ENCODE data around the gene GBA3.

- no peak for TF ChIP-seq CTCF (conservative IDR thresholded peaks at IDR 0.05; ENCODE audit: low read depth in 2 of 2)
- no peak for TF ChIP-seq STAT1 (IDR thresholded peaks at IDR 0.05; ENCODE audit: unreplicated experiment)
- TF ChIP-seq EZH2phosphoT487 (IDR thresholded peaks at IDR 0.05; ENCODE audit: unreplicated experiment), result no peak
- no peak for TF ChIP-seq ZNF462 (CRISPR knock-in tag; IDR thresholded peaks at IDR 0.05)
- TF ChIP-seq EZH2 (IDR thresholded peaks at IDR 0.05; ENCODE audit: low read depth, unreplicated experiment), result no peak
- TF ChIP-seq, protein P1, sequence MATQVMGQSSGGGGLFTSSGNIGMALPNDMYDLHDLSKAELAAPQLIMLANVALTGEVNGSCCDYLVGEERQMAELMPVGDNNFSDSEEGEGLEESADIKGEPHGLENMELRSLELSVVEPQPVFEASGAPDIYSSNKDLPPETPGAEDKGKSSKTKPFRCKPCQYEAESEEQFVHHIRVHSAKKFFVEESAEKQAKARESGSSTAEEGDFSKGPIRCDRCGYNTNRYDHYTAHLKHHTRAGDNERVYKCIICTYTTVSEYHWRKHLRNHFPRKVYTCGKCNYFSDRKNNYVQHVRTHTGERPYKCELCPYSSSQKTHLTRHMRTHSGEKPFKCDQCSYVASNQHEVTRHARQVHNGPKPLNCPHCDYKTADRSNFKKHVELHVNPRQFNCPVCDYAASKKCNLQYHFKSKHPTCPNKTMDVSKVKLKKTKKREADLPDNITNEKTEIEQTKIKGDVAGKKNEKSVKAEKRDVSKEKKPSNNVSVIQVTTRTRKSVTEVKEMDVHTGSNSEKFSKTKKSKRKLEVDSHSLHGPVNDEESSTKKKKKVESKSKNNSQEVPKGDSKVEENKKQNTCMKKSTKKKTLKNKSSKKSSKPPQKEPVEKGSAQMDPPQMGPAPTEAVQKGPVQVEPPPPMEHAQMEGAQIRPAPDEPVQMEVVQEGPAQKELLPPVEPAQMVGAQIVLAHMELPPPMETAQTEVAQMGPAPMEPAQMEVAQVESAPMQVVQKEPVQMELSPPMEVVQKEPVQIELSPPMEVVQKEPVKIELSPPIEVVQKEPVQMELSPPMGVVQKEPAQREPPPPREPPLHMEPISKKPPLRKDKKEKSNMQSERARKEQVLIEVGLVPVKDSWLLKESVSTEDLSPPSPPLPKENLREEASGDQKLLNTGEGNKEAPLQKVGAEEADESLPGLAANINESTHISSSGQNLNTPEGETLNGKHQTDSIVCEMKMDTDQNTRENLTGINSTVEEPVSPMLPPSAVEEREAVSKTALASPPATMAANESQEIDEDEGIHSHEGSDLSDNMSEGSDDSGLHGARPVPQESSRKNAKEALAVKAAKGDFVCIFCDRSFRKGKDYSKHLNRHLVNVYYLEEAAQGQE (IDR thresholded peaks at IDR 0.05; ENCODE audit: unreplicated experiment), result no peak
- no peak for TF ChIP-seq ZNF114 (CRISPR knock-in tag; IDR thresholded peaks at IDR 0.05)
- TF ChIP-seq CREB1 (CRISPR knock-in tag; IDR thresholded peaks at IDR 0.05; ENCODE audit: low read depth), result no peak
Observed at GRCh38 chr4:22668301-22668700, 24.4 kb upstream of the GBA3 start.
